22Rv1 (cell line): ENCODE data around the gene TRMT61B.

Experiments
- CTCF ChIP-seq: fragments of 450-650 bp; IDR thresholded peaks from 2 replicates; pipeline ENCODE4 v1.5.1; 2017; ENCODE audit warnings: mild to moderate bottlenecking
- ZFX ChIP-seq: fragments of 450-650 bp; IDR thresholded peaks from 2 replicates; pipeline ENCODE4 v1.6.1; 2017; ENCODE audit warnings: antibody characterized with exemption, borderline replicate concordance

GRCh38 chr2:28838971-28839370 lies 31.1 kb downstream of the TRMT61B start:
- no peak for TF ChIP-seq CTCF
- TF ChIP-seq ZFX = no peak
